Activated naive CD4-positive, alpha-beta T cell treated with anti-CD3 and anti-CD28 coated beads, Interleukin-2, amount 50 U/mL, for 16 hours (primary cell): ENCODE data around the gene SNCAIP.

ENCODE experiments used
- DNase-seq: peaks from one replicate; pipeline ENCODE4 v3.0.0-alpha.2; 2020

Gene SNCAIP

DNA sequence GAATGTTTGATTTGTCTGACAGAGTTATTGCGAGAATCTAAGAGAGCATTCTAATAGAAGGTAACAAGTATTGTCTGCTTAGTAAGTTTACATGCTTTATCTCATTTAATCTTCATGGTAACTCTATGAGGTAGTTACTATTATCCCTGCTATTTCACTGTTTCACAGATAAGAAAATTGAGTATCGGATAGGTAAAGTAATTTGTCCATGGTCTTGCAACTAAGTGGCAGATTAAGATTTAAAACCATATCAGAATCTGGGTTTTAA is 118.2 kb downstream of the SNCAIP start:
- no peak for DNase-seq

- DNase-seq = no peak
Measured at GRCh38 chr5:122431298-122431697, 119.3 kb downstream of the SNCAIP start.

DNA sequence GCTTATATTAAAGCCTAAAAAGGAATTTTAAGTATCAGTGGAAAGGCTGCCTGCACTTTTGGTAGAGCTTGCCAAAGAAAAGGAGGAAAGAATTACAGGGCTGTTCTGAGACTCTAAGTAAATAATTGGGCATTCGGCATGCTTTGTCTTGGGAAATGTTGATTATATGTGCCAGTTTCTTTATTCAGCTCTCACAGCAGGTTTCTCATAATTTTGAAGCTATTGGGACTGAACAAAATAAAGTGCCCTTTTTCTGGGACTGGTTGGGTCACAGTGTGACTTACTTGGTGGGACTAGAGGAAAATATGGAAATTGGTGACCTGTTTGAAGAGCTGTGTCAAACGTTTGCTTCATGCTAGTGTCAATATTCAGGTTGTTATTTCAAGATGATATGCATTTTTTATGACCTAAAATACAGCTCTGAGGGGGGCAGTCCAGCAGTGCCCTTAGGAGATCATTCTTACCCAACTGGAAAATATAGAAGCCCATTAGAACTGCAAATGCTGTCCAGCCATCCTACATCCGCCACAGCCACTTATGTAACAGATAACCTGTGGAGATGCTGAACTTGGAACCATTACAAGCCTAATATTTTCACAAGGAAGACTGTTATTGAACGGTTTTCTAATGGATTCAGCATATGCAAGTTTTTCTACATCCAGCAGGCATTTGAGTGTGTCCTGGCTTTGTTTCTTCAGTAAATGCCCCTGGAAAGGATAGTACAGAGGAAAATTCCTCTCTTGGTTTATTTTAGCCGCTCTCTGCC is 122.4 kb downstream of the SNCAIP start:
- DNase-seq = no peak

DNA sequence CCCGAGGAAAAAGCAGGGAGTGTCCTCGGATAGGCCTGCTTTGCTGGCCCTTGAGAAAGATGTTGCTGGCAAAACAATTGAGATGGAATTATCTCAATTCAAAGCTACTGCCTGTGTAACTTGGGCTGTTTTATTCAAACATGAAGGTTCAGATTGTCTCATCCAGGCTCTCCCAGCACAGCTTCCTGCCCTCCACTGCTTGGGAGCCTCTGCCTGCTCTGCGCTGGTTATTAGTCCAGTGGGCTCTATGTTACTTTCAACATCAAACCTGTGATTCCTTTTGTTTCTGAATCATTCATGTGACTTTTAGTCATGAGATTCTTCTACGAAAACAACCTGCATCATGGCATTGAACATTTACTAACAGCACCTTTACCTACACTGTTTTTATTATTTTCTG is 123.2 kb downstream of the SNCAIP start:
- DNase-seq = no peak

GRCh38 chr5:122435761-122436160 is 123.7 kb downstream of the SNCAIP start:
- DNase-seq = no peak

DNA sequence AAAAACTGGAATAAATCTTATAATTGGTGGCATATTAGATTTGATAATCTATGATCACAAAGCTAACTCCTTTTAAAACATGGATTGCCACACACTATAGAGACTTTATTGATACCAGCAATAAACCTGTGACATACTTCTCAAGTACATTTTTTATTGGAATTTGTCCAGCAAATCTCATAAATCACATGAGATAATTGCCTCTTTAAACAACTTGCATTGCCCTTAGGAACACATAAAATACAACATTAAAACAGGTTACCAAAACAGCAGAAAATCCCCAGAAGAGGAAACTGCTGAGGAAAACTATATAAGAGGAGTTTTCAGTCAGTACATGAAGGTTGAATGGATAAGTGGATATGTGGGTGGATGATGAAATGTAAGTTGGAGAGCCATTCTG is 124.6 kb downstream of the SNCAIP start:
- DNase-seq = no peak

DNA sequence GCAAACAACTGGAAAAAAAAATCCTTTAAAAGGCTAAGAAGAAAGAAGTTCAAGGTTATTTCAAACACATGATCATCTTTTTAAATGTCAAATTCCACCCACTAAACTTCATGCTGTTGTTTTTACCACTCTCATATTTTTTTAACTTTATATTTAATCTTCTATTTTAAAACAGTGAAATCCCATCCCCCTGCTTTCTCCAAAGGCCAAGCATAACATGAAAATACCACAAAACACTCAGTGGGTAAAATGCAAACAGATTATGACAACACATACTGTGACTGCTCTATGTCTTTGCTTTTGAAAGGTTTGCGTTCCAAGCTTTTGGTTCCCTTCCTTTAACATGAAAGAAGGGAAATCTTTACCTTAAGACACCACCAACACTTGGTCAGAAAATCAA is 127.6 kb downstream of the SNCAIP start:
- no peak for DNase-seq

GRCh38 chr5:122442938-122443337 is 130.9 kb downstream of the SNCAIP start:
- DNase-seq = no peak

- no peak for DNase-seq
Measured at GRCh38 chr5:122444411-122444810, 132.4 kb downstream of the SNCAIP start.

GRCh38 chr5:122445070-122445469 is 133.0 kb downstream of the SNCAIP start:
- no peak for DNase-seq

DNA sequence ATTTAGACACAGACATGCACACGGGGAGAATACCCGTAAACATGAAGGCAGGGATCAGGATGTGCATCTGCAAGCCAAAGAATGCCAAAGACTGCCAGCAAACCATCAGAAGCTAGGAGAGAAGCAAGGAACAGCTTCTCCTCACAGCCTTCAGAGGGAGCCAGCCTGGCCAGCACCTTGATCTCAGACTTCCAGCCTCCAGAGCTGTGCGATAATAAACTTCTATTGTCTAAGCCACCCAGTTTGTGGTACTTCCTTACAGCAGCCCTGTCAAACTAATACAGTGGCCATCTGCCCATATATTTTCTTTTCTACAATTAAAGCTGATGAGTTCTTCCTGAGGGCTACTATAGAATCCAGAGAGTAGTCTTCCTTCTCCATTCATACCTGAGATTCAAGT is 135.0 kb downstream of the SNCAIP start:
- DNase-seq = no peak

- DNase-seq = no peak
Measured at GRCh38 chr5:122447879-122448278, 135.8 kb downstream of the SNCAIP start.

DNA sequence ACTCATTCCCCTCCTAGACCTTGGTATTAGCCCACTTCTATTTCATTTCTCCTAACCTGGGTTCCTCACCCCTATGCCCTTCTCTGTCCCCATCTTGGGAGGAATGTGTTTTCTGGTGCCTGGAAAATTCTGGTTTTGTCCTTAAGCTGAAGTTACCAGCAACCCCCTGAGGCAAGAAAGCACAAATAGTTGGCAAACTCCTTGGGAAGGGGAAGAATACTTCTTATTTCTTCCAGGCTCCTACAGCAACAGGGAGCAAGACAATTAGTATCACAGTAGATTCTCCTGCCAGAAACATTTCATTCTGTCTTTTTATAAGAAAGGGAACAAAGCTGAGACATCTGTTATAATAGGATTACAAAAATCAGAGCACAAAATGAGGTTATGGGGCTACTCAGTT is 142.5 kb downstream of the SNCAIP start:
- no peak for DNase-seq

DNA sequence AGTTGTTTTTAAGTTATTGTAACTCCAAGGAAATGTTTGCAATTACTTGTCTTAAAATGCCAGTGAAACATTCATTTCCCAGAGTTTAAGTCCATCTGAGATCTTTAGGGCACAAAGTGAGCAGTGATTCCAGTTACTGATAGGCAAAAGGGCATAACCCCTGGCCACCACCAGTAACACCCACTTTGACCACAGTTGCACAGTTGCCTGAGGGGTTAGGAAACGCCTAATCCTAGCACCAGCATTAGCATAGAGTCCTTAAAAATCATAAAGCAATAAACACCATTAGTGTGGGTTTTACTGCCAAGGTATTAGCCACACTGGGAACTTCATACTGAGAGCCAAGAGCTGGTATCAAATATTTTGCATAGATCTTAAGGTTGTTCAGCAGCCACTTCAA is 143.9 kb downstream of the SNCAIP start:
- DNase-seq = no peak

DNA sequence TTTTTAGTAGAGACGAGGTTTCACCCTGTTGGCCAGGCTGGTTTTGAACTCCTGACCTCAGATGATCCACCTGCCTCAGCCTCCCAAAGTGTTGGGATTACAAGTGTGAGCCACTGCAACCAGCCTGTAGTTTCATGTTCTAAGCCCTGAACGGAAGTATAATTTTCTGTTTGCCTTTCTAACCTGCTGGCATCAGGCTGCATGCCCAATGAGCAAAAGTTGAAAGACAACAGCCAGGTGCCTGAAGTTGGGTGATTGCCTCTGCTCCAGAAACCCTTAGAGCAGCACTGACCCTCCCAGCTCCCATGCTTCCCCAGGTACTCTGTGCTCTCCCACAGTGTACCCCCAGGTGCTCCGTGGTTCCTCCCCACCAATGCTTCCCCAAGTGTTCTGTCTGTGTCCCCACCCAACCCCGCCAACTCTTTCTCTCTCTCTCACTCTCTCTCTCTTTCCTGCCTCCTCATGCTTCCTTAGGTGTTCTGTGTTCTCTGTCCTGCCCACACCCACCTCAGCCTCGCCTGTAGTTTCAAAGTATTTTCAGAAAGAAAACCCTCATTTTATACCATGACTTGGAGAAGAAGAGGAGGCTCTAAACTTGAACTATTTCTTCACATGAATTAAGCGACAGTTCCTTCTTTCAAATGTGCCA is 145.3 kb downstream of the SNCAIP start:
- DNase-seq = no peak

GRCh38 chr5:122458278-122458872 is 146.3 kb downstream of the SNCAIP start:
- no peak for DNase-seq

- no peak for DNase-seq
Measured at GRCh38 chr5:122462486-122462885, 150.4 kb downstream of the SNCAIP start.

- no peak for DNase-seq
Measured at GRCh38 chr5:122463221-122463620, 151.2 kb downstream of the SNCAIP start.

DNA sequence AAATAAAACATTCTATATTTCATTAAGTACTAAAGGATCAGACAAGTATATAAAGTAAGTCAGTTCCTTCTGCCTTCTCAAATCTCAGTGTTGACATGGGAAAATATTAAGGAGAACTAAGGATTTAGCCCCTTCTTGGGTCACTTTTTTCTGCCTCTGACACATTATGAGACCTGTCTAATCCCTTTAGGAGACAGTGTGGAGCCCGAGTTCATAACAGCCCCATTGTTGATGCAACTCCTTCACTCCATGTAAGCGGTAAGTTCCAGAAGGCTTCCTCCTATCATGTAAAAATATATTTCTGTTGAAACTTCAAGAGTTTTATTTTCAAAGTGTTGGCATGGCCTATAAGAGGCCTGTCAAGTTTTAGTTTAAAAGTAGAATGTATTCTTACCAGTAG is 152.2 kb downstream of the SNCAIP start:
- DNase-seq = no peak

DNA sequence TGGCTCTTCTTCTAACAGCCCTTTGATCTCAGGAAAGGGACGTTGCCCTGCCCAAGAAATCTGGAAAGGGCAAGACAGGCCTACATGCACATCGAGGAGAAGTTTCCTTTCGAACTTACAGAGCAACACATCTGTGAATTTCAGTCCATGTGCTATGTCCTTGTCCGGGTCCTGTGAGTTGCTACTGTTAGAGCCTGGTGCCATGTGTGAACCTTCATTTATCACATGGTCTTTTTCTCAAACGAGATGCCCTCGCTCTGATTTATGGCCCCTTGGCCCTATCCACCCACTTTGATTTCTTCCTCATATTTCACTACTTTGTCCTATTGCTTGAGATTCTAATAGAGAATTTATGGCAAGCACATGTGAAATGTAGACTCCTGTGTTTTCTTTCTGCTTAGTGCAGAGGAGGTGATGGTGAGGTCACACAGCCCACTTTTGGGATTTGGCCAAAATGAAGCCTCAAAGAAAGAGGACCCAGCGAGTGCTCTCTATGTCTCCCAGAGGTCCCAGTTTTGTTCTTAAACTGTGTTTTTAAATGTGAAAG is 153.1 kb downstream of the SNCAIP start:
- DNase-seq = no peak

- no peak for DNase-seq
Measured at GRCh38 chr5:122465994-122466393, 154.0 kb downstream of the SNCAIP start.

- DNase-seq = no peak
Measured at GRCh38 chr5:122468351-122469116, 156.5 kb downstream of the SNCAIP start.

DNA sequence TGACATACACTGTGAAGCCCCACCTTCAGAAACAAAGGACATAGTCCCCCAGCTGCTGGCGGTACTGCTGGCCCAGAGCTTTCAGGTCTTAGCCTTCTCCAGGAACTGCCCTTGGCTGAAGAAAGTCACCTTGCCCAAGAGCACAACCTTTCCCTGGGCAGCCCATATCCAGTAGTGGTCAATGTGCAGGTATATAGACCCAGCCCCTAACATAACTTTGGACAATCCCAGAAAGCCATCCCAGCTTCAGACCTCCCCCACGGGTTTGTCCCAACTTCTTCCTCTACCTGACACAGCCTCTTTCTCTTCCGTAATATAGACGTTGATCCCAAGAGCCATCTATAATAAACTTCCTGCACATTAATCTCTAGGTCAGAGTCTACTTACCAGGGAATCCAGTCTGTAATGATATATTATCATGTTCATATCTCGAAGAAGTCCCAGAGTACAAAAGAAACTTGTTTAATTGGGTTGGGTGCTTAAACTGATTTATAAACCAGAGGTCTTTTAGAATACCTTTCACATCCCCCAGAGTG is 157.4 kb downstream of the SNCAIP start:
- no peak for DNase-seq
